Stomach (tissue), 9 donors: ENCODE measurements around the gene EFHD1. TPM values are rescaled to one million over a fixed set of nuclear protein-coding genes. Genes with fewer than 3 reads are reported as not detected.

Source experiments
- DNase-seq, 2 donors: peaks; one replicate each; pipeline versions ENCODE4 v3.0.0 to v3.0.0-alpha.2; 2013 to 2019
- H3K27ac ChIP-seq, 5 donors: fragments of 200-600 bp in 4 of 5; sonication (generic) in 4 of 5; one replicate each; pipeline ENCODE4 v1.5.1; 2013 to 2019; ENCODE audit warnings: mild to moderate bottlenecking in 1 of 5, moderate library complexity in 1 of 5
- H3K27me3 ChIP-seq, 3 donors: fragments of 200-600 bp; sonication (generic); one replicate each; pipeline ENCODE4 v1.5.1; 2017 to 2019; ENCODE audit warnings: mixed run types in 1 of 3
- H3K36me3 ChIP-seq, 4 donors: fragments of 200-600 bp; sonication (generic); 1 replicate in 3 of 4; 2 replicates in 1 of 4; pipeline ENCODE4 v1.5.1; 2016 to 2019
- H3K4me1 ChIP-seq, 4 donors: fragments of 200-600 bp; sonication (generic); one replicate each; pipeline ENCODE4 v1.5.1; 2016 to 2019
- H3K4me3 ChIP-seq, 4 donors: fragments of 200-600 bp; sonication (generic) in 3 of 4; one replicate each; pipeline ENCODE4 v1.5.1; 2016 to 2019; ENCODE audit warnings: mild to moderate bottlenecking in 1 of 4
- H3K9me3 ChIP-seq, 4 donors: fragments of 200-600 bp; sonication (generic); one replicate each; pipeline ENCODE4 v1.5.1; 2016 to 2019
- CTCF ChIP-seq, 7 experiments: fragments of 450-650 bp in 4 of 7; fragments of 200-600 bp in 3 of 7; sonication (generic) in 3 of 7; IDR thresholded peaks; one replicate each; pipeline ENCODE4 v1.5.1; 2016 to 2019; ENCODE audit warnings: antibody characterized with exemption in 7 of 7, control low read depth in 2 of 7, mild to moderate bottlenecking in 1 of 7
- EP300 ChIP-seq: sonication (generic); formaldehyde crosslinking; IDR thresholded peaks from one replicate; pipeline ENCODE4 v1.6.1; 2017; ENCODE audit warnings: antibody characterized with exemption
- POLR2A ChIP-seq, 4 donors: fragments of 450-650 bp; IDR thresholded peaks; one replicate each; pipeline ENCODE4 v1.6.1; 2016; ENCODE audit warnings: antibody characterized with exemption in 4 of 4, control low read depth in 2 of 4, mild to moderate bottlenecking in 1 of 4, moderate library complexity in 1 of 4
- POLR2AphosphoS5 ChIP-seq, 3 donors: sonication (generic); formaldehyde crosslinking; IDR thresholded peaks; one replicate each; pipeline ENCODE4 v1.6.1; 2016; ENCODE audit warnings: antibody characterized with exemption in 3 of 3
- WGBS, 5 donors: extraction: QIAGEN DNeasy Blood & Tissue Kit in 3 of 5; methylation state at CpG; one replicate each; pipeline versions ENCODE4 v1.1.5 to v1.1.7; 2013 to 2018; 5-methylcytosine and 5-hydroxymethylcytosine counted together
- intact Hi-C: fragments of 100-400 bp; cut with DNase I; formaldehyde crosslinking; loops from one replicate; pipeline ENCODE4 v1.15.1; 2023; ENCODE audit warnings: low total_unique reads
- polyA plus RNA-seq, 3 donors: library from polyadenylated mRNA; stranded (reverse); fragments of 200-250 nt; gene quantifications; one replicate each; pipeline ENCODE4 v1.2.3, GENCODE V29; 2013
- total RNA-seq, 5 donors: library from RNA; depleted of rRNA; stranded (reverse); fragments of >200 nt; gene quantifications; one replicate each; pipeline versions ENCODE4 v1.1.0 to v1.2.3, GENCODE V29; 2014 to 2016
- donor health status: healthy with polysubstance abuse.
- donor health status: Bipolar disorder and iron deficiency.
- donor health status: healthy.

Gene EFHD1
- total and polyA plus RNA-seq, 8 donors: 2.8 to 49.1 (median 7.4) TPM; not detected in 1

GRCh38 chr2:232643147-232643425 lies 9.7 kb downstream of the EFHD1 start:
- no peaks in the 10 kb centered on the region for H3K4me1 ChIP-seq
- intact Hi-C loops: no loop called here
- H3K27me3 ChIP-seq: no peaks in the 10 kb centered on the region
- 54 to 74% (median 65%) methylated on average over 3 of the region's 3 CpGs for WGBS, 5 donors
- H3K27ac ChIP-seq: no peak overlapping the region
- TF ChIP-seq CTCF (IDR thresholded peaks at IDR 0.05): no peak
- no peak for TF ChIP-seq POLR2AphosphoS5 (IDR thresholded peaks at IDR 0.05)
- no peak for TF ChIP-seq POLR2A (IDR thresholded peaks at IDR 0.05)
- TF ChIP-seq EP300: no peak
- DNase-seq: no peak
- no peaks in the 10 kb centered on the region for H3K36me3 ChIP-seq
- H3K9me3 ChIP-seq: no peaks in the 10 kb centered on the region
- H3K4me3 ChIP-seq: no peak overlapping the region

GRCh38 chr2:232643813-232644347 lies 10.5 kb downstream of the EFHD1 start:
- no peaks in the 10 kb centered on the region for H3K36me3 ChIP-seq
- TF ChIP-seq POLR2AphosphoS5 (IDR thresholded peaks at IDR 0.05) (no peak), POLR2A (IDR thresholded peaks at IDR 0.05) (no peak), CTCF (IDR thresholded peaks at IDR 0.05) (no peak), EP300 (no peak)
- H3K27ac ChIP-seq: no peak overlapping the region
- no peaks in the 10 kb centered on the region for H3K4me1 ChIP-seq
- intact Hi-C loops: no loop called here
- no peaks in the 10 kb centered on the region for H3K27me3 ChIP-seq
- H3K4me3 ChIP-seq: no peak overlapping the region
- DNase-seq: no peak
- 73 to 89% (median 87%) methylated on average over 8 of the region's 8 CpGs for WGBS, 5 donors
- H3K9me3 ChIP-seq: no peaks in the 10 kb centered on the region

- Histone ChIP-seq H3K36me3 (no peaks in the 10 kb centered on the region), H3K4me1 (no peaks in the 10 kb centered on the region), H3K27ac (no peak overlapping the region), H3K27me3 (no peaks in the 10 kb centered on the region), H3K9me3 (no peaks in the 10 kb centered on the region), H3K4me3 (no peak overlapping the region)
- intact Hi-C loops: no loop called here
- no peak for DNase-seq
- TF ChIP-seq CTCF (IDR thresholded peaks at IDR 0.05) (no peak), POLR2AphosphoS5 (IDR thresholded peaks at IDR 0.05) (no peak), EP300 (no peak), POLR2A (IDR thresholded peaks at IDR 0.05) (no peak)
- 85 to 93% (median 90%) methylated on average over 6 of the region's 6 CpGs for WGBS, 5 donors
Measured at GRCh38 chr2:232645061-232645460, 11.7 kb downstream of the EFHD1 start.

GRCh38 chr2:232646726-232647125 lies 13.3 kb downstream of the EFHD1 start:
- Histone ChIP-seq H3K36me3 (no peaks in the 10 kb centered on the region), H3K27ac (no peak overlapping the region), H3K4me3 (no peak overlapping the region), H3K4me1 (no peaks in the 10 kb centered on the region), H3K27me3 (no peaks in the 10 kb centered on the region), H3K9me3 (no peaks in the 10 kb centered on the region)
- 67 to 84% (median 80%) methylated on average over 6 of the region's 6 CpGs for WGBS, 5 donors
- intact Hi-C loops: no loop called here
- TF ChIP-seq EP300 (no peak), CTCF (IDR thresholded peaks at IDR 0.05) (no peak), POLR2AphosphoS5 (IDR thresholded peaks at IDR 0.05) (no peak), POLR2A (IDR thresholded peaks at IDR 0.05) (no peak)
- no peak for DNase-seq
